ENCODE results near the gene SPATA13.

The SPATA13 gene

GRCh38 chr13:24192057-24192810, 31.7 kb downstream of the SPATA13 start:
- Histone ChIP-seq H3K4me3 (no peak overlapping the region), H3K36me3 (no peaks in the 10 kb centered on the region), H3K27me3 (no peaks in the 10 kb centered on the region), H3K9me3 (peaks cover 0 to 3% (median 0%) of the 10 kb centered on the region in 3 donors), H3K4me1 (no peaks in the 10 kb centered on the region), H3K27ac (no peak overlapping the region)
- no peak for DNase-seq
- intact Hi-C loops (cut with DNase I; ENCODE audit: low total_unique reads) = no loop called here
- TF ChIP-seq CTCF (IDR thresholded peaks at IDR 0.05) = no peak

- peaks cover 0 to 3% (median 0%) of the 10 kb centered on the region in 3 donors for H3K9me3 ChIP-seq
- intact Hi-C loops (cut with DNase I; ENCODE audit: low total_unique reads) = no loop called here
Observed at GRCh38 chr13:24192811-24193162, 32.3 kb downstream of the SPATA13 start.

GRCh38 chr13:24194447-24194846, 33.9 kb downstream of the SPATA13 start:
- no peaks in the 10 kb centered on the region for H3K4me1 ChIP-seq
- intact Hi-C loops (cut with DNase I; ENCODE audit: low total_unique reads) = no loop called here
- DNase-seq = no peak
- no peaks in the 10 kb centered on the region for H3K9me3 ChIP-seq
- no peak overlapping the region for H3K27ac ChIP-seq
- no peaks in the 10 kb centered on the region for H3K27me3 ChIP-seq
- no peaks in the 10 kb centered on the region for H3K36me3 ChIP-seq
- H3K4me3 ChIP-seq = no peak overlapping the region
- no peak for TF ChIP-seq CTCF (IDR thresholded peaks at IDR 0.05)

More at GRCh38 chr13:24192811-24193162, 32.3 kb downstream of the SPATA13 start:
- Histone ChIP-seq H3K4me3 (no peak overlapping the region), H3K27me3 (no peaks in the 10 kb centered on the region), H3K36me3 (no peaks in the 10 kb centered on the region), H3K27ac (no peak overlapping the region), H3K4me1 (no peaks in the 10 kb centered on the region)
- DNase-seq = no peak
- TF ChIP-seq CTCF (IDR thresholded peaks at IDR 0.05) = no peak

GRCh38 chr13:24195626-24196025, 35.1 kb downstream of the SPATA13 start:
- no peak for DNase-seq

GRCh38 chr13:24196593-24197197, 36.2 kb downstream of the SPATA13 start:
- Histone ChIP-seq H3K9me3 (no peaks in the 10 kb centered on the region), H3K27me3 (no peaks in the 10 kb centered on the region), H3K36me3 (no peaks in the 10 kb centered on the region), H3K4me3 (no peak overlapping the region), H3K27ac (no peak overlapping the region), H3K4me1 (no peaks in the 10 kb centered on the region)
- no peak for DNase-seq
- intact Hi-C loops (cut with DNase I; ENCODE audit: low total_unique reads) = no loop called here
- no peak for TF ChIP-seq CTCF (IDR thresholded peaks at IDR 0.05)

More at GRCh38 chr13:24195626-24196025, 35.1 kb downstream of the SPATA13 start:
- no peaks in the 10 kb centered on the region for H3K27me3 ChIP-seq
- no peaks in the 10 kb centered on the region for H3K9me3 ChIP-seq
- intact Hi-C loops (cut with DNase I; ENCODE audit: low total_unique reads) = no loop called here
- no peak overlapping the region for H3K4me3 ChIP-seq
- no peaks in the 10 kb centered on the region for H3K4me1 ChIP-seq
- no peaks in the 10 kb centered on the region for H3K36me3 ChIP-seq
- H3K27ac ChIP-seq = no peak overlapping the region
- no peak for TF ChIP-seq CTCF (IDR thresholded peaks at IDR 0.05)
